ENCODE data around the gene FOXJ3. TPM values are rescaled to one million over a fixed set of nuclear protein-coding genes. Genes with fewer than 3 reads are reported as not detected.

The FOXJ3 gene
- total RNA-seq, 3 donors from 2014 or later = 47.0 to 57.3 (median 53.4) TPM

GRCh38 chr1:42288311-42288985, 46.6 kb downstream of the FOXJ3 start:
- no peaks in the 10 kb centered on the region for H3K9me3 ChIP-seq
- DNase-seq = no peak
- intact Hi-C loops (cut with DNase I, micrococcal nuclease) = no loop called here
- no peaks in the 10 kb centered on the region for H3K4me1 ChIP-seq (ENCODE audit: low read depth)
- no peak for ATAC-seq
- H3K36me3 ChIP-seq (ENCODE audit: low read depth) = no peaks in the 10 kb centered on the region
- H3K4me3 ChIP-seq = no peak overlapping the region
- TF ChIP-seq, protein P1, sequence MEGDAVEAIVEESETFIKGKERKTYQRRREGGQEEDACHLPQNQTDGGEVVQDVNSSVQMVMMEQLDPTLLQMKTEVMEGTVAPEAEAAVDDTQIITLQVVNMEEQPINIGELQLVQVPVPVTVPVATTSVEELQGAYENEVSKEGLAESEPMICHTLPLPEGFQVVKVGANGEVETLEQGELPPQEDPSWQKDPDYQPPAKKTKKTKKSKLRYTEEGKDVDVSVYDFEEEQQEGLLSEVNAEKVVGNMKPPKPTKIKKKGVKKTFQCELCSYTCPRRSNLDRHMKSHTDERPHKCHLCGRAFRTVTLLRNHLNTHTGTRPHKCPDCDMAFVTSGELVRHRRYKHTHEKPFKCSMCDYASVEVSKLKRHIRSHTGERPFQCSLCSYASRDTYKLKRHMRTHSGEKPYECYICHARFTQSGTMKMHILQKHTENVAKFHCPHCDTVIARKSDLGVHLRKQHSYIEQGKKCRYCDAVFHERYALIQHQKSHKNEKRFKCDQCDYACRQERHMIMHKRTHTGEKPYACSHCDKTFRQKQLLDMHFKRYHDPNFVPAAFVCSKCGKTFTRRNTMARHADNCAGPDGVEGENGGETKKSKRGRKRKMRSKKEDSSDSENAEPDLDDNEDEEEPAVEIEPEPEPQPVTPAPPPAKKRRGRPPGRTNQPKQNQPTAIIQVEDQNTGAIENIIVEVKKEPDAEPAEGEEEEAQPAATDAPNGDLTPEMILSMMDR (IDR thresholded peaks at IDR 0.05) = no peak

DNA sequence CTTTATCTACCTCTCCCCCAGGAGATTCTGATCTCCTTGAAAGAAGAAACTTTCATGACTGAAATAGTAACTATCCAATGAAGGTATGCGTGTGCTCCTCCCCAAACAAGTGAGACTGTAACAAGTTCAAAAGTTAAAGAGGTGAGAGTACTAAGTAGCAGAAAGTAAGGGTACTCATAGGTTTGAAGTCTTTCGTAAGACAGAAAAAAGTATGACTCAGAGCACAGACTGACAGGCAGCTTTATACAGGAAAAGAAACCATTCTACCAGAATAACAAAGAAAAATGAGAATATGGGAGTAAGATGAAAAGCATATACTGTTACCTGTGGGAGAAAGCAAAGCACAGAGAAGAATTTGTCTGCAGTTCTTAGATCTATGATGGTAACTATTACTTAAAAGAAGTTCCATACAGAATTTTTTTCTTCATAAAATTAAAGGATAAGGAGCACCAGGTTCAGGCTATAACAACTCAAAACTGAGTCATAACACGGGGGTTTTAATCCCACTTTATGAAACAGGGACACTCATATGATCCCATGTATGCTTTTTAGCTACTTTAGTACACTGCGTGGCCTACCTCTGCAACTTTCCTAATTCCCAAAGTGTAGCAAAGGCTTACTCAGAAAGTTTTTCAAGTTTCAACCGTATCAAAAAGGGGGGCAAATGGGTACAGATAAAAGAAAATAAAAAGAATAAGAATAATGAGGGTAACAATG, 52.0 kb downstream of the FOXJ3 start:
- Histone ChIP-seq H3K4me1 (ENCODE audit: low read depth) (no peaks in the 10 kb centered on the region), H3K36me3 (ENCODE audit: low read depth) (no peaks in the 10 kb centered on the region), H3K9me3 (no peaks in the 10 kb centered on the region), H3K4me3 (no peak overlapping the region)
- ATAC-seq (no peak), DNase-seq (no peak)
- TF ChIP-seq, protein P1 (IDR thresholded peaks at IDR 0.05) = no peak
- intact Hi-C loops (cut with DNase I, micrococcal nuclease) = no loop called here

GRCh38 chr1:42282024-42282579, 52.9 kb downstream of the FOXJ3 start:
- DNase-seq (no peak), ATAC-seq (no peak)
- H3K9me3 ChIP-seq = no peaks in the 10 kb centered on the region
- intact Hi-C loops (cut with DNase I, micrococcal nuclease) = no loop called here
- H3K4me1 ChIP-seq (ENCODE audit: low read depth) = no peaks in the 10 kb centered on the region
- H3K4me3 ChIP-seq = no peak overlapping the region
- TF ChIP-seq, protein P1 (IDR thresholded peaks at IDR 0.05) = no peak
- H3K36me3 ChIP-seq (ENCODE audit: low read depth) = no peaks in the 10 kb centered on the region

GRCh38 chr1:42280821-42281220, 54.2 kb downstream of the FOXJ3 start:
- ATAC-seq (no peak), DNase-seq (no peak)
- intact Hi-C loops (cut with DNase I, micrococcal nuclease) = no loop called here
- TF ChIP-seq, protein P1 (IDR thresholded peaks at IDR 0.05) = no peak
- H3K4me3 ChIP-seq = no peak overlapping the region
- no peaks in the 10 kb centered on the region for H3K36me3 ChIP-seq (ENCODE audit: low read depth)
- H3K4me1 ChIP-seq (ENCODE audit: low read depth) = no peaks in the 10 kb centered on the region
- no peaks in the 10 kb centered on the region for H3K9me3 ChIP-seq

DNA sequence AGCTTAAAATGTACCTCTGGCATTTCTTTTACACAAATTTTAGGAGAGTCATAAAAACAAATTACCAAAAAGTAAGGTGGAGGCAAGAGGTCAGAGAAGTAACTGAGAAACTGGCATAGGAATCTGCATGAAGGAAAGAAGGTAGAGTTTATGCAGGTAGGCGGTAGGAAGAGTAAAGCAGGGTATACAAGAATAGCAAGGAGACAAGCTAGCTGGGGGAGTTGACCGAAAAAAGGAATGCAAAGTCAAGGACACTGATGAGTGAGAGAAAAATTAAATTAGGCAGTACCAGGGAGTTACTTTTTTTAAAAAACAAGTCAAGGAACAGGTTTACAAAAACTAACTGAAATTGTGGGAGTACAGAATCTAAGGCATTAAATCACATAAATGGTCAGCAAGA, 56.0 kb downstream of the FOXJ3 start:
- H3K9me3 ChIP-seq = no peaks in the 10 kb centered on the region
- H3K4me3 ChIP-seq = no peak overlapping the region
- TF ChIP-seq, protein P1 (IDR thresholded peaks at IDR 0.05) = no peak
- ATAC-seq (no peak), DNase-seq (no peak)
- intact Hi-C loops (cut with DNase I, micrococcal nuclease) = no loop called here
- H3K4me1 ChIP-seq (ENCODE audit: low read depth) = no peaks in the 10 kb centered on the region
- no peaks in the 10 kb centered on the region for H3K36me3 ChIP-seq (ENCODE audit: low read depth)

Measured in mucosa of descending colon (tissue), 3 donors.